ES-I3 (cell line): ENCODE measurements around the gene ADGRV1.

ENCODE experiments used
- H3K36me3 ChIP-seq: 2 replicates; pipeline ENCODE4 v1.6.1; 2013; ENCODE audit warnings: mild to moderate bottlenecking, low read length, control low read depth, moderate library complexity; ENCODE audit not compliant: insufficient read depth
- H3K4me1 ChIP-seq: 2 replicates; pipeline ENCODE4 v1.6.1; 2013; ENCODE audit warnings: mild to moderate bottlenecking, control low read depth, low read length; ENCODE audit not compliant: insufficient read depth
- H3K9ac ChIP-seq: 2 replicates; pipeline ENCODE4 v1.6.1; 2013; ENCODE audit warnings: low read depth, mild to moderate bottlenecking, low read length, moderate library complexity
- H3K9me3 ChIP-seq: 2 replicates; pipeline ENCODE4 v1.6.1; 2013; ENCODE audit warnings: mild to moderate bottlenecking, low read length, moderate library complexity; ENCODE audit not compliant: control insufficient read depth, insufficient read depth

ADGRV1 gene

DNA sequence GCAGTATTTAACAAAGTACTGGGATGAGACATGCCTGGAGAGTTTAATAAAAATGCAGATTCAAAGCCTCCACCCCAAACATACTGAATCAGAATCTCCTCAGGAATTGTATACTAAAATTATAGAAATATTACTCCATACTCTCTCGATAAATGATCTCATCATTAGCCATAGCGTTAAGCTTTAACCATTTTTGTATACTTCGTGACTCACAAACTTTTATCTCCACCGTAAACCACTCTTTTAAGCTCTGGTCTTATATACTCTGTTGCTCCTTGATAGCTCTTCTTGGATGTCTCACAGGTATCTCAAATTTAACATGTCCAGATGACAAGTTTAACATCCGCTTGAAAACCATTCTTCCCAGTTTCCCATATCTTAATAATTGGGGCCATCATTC, 327.8 kb downstream of the ADGRV1 start:
- H3K9me3 ChIP-seq: no peaks in the 10 kb centered on the region
- H3K9ac ChIP-seq: no peak overlapping the region
- H3K36me3 ChIP-seq: no peaks in the 10 kb centered on the region

GRCh38 chr5:90888511-90889324, 330.1 kb downstream of the ADGRV1 start:
- Histone ChIP-seq H3K9me3 (no peaks in the 10 kb centered on the region), H3K4me1 (0 out of 2 replicates have a peak, but pooled peaks cover under 1% of the 10 kb centered on the region), H3K9ac (no peak overlapping the region), H3K36me3 (no peaks in the 10 kb centered on the region)

More for the DNA sequence above, 327.8 kb downstream of the ADGRV1 start:
- peaks cover 17% of the 10 kb centered on the region for H3K4me1 ChIP-seq

GRCh38 chr5:90889325-90889600, 330.7 kb downstream of the ADGRV1 start:
- Histone ChIP-seq H3K9ac (no peak overlapping the region), H3K9me3 (no peaks in the 10 kb centered on the region), H3K36me3 (no peaks in the 10 kb centered on the region), H3K4me1 (no peaks in the 10 kb centered on the region)

GRCh38 chr5:90890180-90890579, 331.6 kb downstream of the ADGRV1 start:
- no peaks in the 10 kb centered on the region for H3K4me1 ChIP-seq
- no peak overlapping the region for H3K9ac ChIP-seq

GRCh38 chr5:90894866-90895420, 336.3 kb downstream of the ADGRV1 start:
- no peaks in the 10 kb centered on the region for H3K4me1 ChIP-seq

More at GRCh38 chr5:90890180-90890579, 331.6 kb downstream of the ADGRV1 start:
- H3K9me3 ChIP-seq: no peaks in the 10 kb centered on the region
- no peaks in the 10 kb centered on the region for H3K36me3 ChIP-seq

GRCh38 chr5:90897618-90898017, 339.0 kb downstream of the ADGRV1 start:
- H3K4me1 ChIP-seq: no peaks in the 10 kb centered on the region
- no peak overlapping the region for H3K9ac ChIP-seq
- H3K36me3 ChIP-seq: no peaks in the 10 kb centered on the region
- H3K9me3 ChIP-seq: no peaks in the 10 kb centered on the region

More at GRCh38 chr5:90894866-90895420, 336.3 kb downstream of the ADGRV1 start:
- no peak overlapping the region for H3K9ac ChIP-seq
- H3K9me3 ChIP-seq: no peaks in the 10 kb centered on the region
- H3K36me3 ChIP-seq: no peaks in the 10 kb centered on the region

DNA sequence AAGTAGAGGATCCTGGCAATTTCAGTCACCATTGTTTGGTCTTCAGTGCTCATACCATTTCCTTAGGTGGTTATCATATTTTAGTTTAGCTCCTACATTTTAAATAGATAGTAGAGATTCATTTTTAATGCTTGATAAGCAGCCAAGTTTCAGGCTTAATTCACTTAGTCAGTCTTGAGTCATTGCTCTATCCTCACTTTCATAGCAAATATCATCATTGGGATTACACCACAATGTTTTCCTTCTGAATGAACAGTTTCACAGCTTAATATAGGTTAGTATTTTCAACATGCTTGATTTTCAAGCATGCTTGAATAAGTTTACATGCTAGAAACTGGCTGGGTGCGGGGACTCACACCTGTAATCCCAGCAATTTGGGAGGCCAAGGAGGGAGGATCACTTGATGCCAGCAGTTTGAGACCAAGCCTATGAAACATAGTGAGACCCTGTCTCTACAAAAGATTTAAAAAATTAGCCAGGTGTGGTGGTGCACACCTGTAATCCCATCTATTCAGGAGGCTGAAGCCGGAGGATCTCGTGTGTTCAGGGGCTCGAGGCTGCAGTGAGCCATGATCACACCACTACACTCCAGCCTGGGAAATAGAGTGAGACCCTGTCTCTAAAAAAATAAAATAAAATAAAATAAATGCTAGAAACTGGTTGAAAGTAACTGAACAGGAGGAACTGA, 339.9 kb downstream of the ADGRV1 start:
- Histone ChIP-seq H3K9me3 (no peaks in the 10 kb centered on the region), H3K36me3 (no peaks in the 10 kb centered on the region), H3K4me1 (no peaks in the 10 kb centered on the region), H3K9ac (no peak overlapping the region)

DNA sequence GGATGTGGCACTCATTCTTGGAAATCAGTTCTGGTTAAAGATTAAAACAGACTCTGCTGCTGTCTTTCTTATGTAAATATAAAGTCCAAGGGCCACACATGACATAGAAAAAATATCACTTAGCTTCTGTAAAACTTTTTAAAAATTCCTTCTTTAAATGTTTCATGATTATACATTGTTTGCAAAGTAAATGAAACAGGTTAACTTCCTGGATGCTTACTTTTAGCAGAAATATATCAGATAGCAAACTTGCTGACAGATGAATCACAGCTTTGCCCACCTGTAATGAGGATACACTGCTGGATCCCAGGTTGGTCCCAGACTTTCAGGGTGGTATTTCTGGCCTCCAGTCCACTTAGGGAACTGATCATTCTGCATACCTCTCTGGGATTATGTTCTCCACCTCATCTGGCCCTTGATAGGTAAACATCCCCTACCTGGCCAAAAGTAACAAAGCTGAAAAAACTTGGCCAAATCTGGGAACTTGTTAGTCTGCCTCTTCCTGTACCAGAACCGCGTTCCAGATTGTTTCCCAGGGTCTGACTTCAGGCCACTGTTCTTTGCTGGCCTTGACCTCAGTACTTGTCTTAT, 340.5 kb downstream of the ADGRV1 start:
- H3K9ac ChIP-seq: no peak overlapping the region
- H3K4me1 ChIP-seq: no peaks in the 10 kb centered on the region
- H3K36me3 ChIP-seq: no peaks in the 10 kb centered on the region
- no peaks in the 10 kb centered on the region for H3K9me3 ChIP-seq

- Histone ChIP-seq H3K36me3 (no peaks in the 10 kb centered on the region), H3K9ac (no peak overlapping the region), H3K9me3 (no peaks in the 10 kb centered on the region), H3K4me1 (no peaks in the 10 kb centered on the region)
Observed at GRCh38 chr5:90901261-90901660, 342.7 kb downstream of the ADGRV1 start.

- Histone ChIP-seq H3K9ac (no peak overlapping the region), H3K9me3 (no peaks in the 10 kb centered on the region), H3K36me3 (no peaks in the 10 kb centered on the region), H3K4me1 (no peaks in the 10 kb centered on the region)
Observed at GRCh38 chr5:90902170-90902569, 343.6 kb downstream of the ADGRV1 start.

- Histone ChIP-seq H3K36me3 (no peaks in the 10 kb centered on the region), H3K4me1 (no peaks in the 10 kb centered on the region)
Observed at GRCh38 chr5:90902651-90903386, 344.2 kb downstream of the ADGRV1 start.

GRCh38 chr5:90909101-90909503, 350.5 kb downstream of the ADGRV1 start:
- no peak overlapping the region for H3K9ac ChIP-seq
- no peaks in the 10 kb centered on the region for H3K9me3 ChIP-seq
- no peaks in the 10 kb centered on the region for H3K36me3 ChIP-seq
- peaks cover 4% of the 10 kb centered on the region; the same call in 1 of the 2 replicates for H3K4me1 ChIP-seq

More at GRCh38 chr5:90902651-90903386, 344.2 kb downstream of the ADGRV1 start:
- no peak overlapping the region for H3K9ac ChIP-seq
- H3K9me3 ChIP-seq: no peaks in the 10 kb centered on the region

GRCh38 chr5:90909940-90910339, 351.3 kb downstream of the ADGRV1 start:
- peaks cover 4% of the 10 kb centered on the region; the same call in 1 of the 2 replicates for H3K4me1 ChIP-seq
- no peaks in the 10 kb centered on the region for H3K36me3 ChIP-seq
- no peak overlapping the region for H3K9ac ChIP-seq
- no peaks in the 10 kb centered on the region for H3K9me3 ChIP-seq

GRCh38 chr5:90911169-90911568, 352.6 kb downstream of the ADGRV1 start:
- no peaks in the 10 kb centered on the region for H3K9me3 ChIP-seq
- H3K9ac ChIP-seq: no peak overlapping the region
- H3K36me3 ChIP-seq: no peaks in the 10 kb centered on the region
- peaks cover 4% of the 10 kb centered on the region; the same call in 1 of the 2 replicates for H3K4me1 ChIP-seq
